Vagina (tissue), 2 donors: ENCODE measurements around the gene CLCN6. TPM values are rescaled to one million over a fixed set of nuclear protein-coding genes. Genes with fewer than 3 reads are reported as not detected.

Experiments used
- DNase-seq, 2 donors: peaks; one replicate each; pipeline ENCODE4 v3.0.0-alpha.2; 2017; ENCODE audit errors: extremely low spot score in 2 of 2
- H3K27ac ChIP-seq: fragments of 200-600 bp; sonication (generic); one replicate; pipeline ENCODE4 v1.5.1; 2019
- H3K27me3 ChIP-seq: fragments of 200-600 bp; sonication (generic); one replicate; pipeline ENCODE4 v1.5.1; 2019
- H3K36me3 ChIP-seq, 2 donors: fragments of 200-600 bp; sonication (generic); one replicate each; pipeline ENCODE4 v1.5.1; 2017 to 2019
- H3K4me1 ChIP-seq: fragments of 200-600 bp; sonication (generic); one replicate; pipeline ENCODE4 v1.5.1; 2019
- H3K4me3 ChIP-seq, 2 donors: fragments of 200-600 bp; sonication (generic); 1 replicate in 1 of 2; 2 replicates in 1 of 2; pipeline ENCODE4 v1.5.1; 2016 to 2019
- H3K9me3 ChIP-seq: fragments of 200-600 bp; sonication (generic); one replicate; pipeline ENCODE4 v1.5.1; 2019
- CTCF ChIP-seq, 3 experiments: fragments of 450-650 bp in 2 of 3; fragments of 200-600 bp in 1 of 3; sonication (generic) in 1 of 3; IDR thresholded peaks; one replicate each; pipeline ENCODE4 v1.5.1; 2017 to 2019; ENCODE audit warnings: antibody characterized with exemption in 3 of 3, mild to moderate bottlenecking in 2 of 3, moderate library complexity in 2 of 3
- POLR2A ChIP-seq, 2 donors: fragments of 450-650 bp; IDR thresholded peaks; one replicate each; pipeline ENCODE4 v1.6.1; 2017; ENCODE audit warnings: antibody characterized with exemption in 2 of 2, mild to moderate bottlenecking in 2 of 2, moderate library complexity in 2 of 2
- POLR2AphosphoS5 ChIP-seq, 2 donors: sonication (generic); formaldehyde crosslinking; IDR thresholded peaks; one replicate each; pipeline ENCODE4 v1.9.0; 2017; ENCODE audit warnings: antibody characterized with exemption in 2 of 2, mild to moderate bottlenecking in 2 of 2, low read depth in 1 of 2; ENCODE audit not compliant: insufficient read depth in 1 of 2
- intact Hi-C: fragments of 100-400 bp; cut with DNase I; formaldehyde crosslinking; loops from one replicate; pipeline ENCODE4 v1.15.1; 2023
- total RNA-seq: library from RNA; depleted of rRNA; stranded (reverse); fragments of >200 nt; gene quantifications from one replicate; pipeline ENCODE4 v1.2.3, GENCODE V29; 2016

Gene CLCN6
- total RNA-seq, 1 donor from 2014 or later = 19.2 TPM

DNA sequence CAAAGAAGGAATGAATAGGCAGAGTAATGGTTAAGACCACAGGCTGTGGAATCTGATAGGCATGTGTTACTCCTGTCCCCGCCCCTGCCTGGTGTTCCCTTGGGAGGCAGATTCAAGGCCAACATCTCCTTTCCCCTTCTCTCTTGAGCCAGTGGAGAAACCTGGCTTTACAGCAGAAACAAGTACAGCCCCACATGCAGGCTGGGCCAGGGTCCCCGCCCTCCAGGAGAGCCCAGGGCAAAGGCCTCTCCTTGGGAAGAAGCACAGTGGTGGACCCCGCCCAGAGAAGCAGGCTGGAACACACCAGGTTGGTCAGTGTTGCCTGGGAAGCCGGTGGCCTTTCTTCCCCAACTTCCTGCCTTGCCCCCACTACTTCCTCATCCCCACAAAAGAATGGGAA is 37.2 kb upstream of the CLCN6 start:
- Histone ChIP-seq H3K27me3 (no peaks in the 10 kb centered on the region), H3K36me3 (no peaks in the 10 kb centered on the region), H3K4me3 (no peak overlapping the region), H3K27ac (no peak overlapping the region), H3K4me1 (no peaks in the 10 kb centered on the region), H3K9me3 (no peaks in the 10 kb centered on the region)
- TF ChIP-seq CTCF (IDR thresholded peaks at IDR 0.05) (no peak), POLR2AphosphoS5 (IDR thresholded peaks at IDR 0.05; ENCODE audit: insufficient read depth in 1 of 2, low read depth in 1 of 2) (no peak), POLR2A (IDR thresholded peaks at IDR 0.05) (no peak)
- intact Hi-C loops = no loop called here
- no peak for DNase-seq

DNA sequence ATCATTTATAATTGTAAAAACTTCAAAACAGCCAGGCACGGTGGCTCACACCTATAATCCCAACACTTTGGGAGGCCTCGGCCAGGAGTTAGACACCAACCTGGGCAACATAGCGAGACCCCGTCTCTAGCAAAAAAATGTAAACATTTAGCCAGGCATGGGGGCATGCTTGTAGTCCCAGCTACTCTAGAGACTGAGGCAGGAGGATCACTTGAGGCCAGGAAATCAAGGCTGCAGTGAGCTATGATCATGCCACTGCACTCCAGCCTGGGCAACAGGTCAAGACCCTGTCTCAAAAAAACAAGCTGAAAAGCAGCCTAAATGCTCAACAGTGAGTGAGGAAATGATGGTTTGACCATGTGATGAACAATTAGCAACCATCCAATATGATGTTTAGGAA is 36.7 kb upstream of the CLCN6 start:
- Histone ChIP-seq H3K27ac (no peak overlapping the region), H3K27me3 (no peaks in the 10 kb centered on the region), H3K4me1 (no peaks in the 10 kb centered on the region), H3K4me3 (no peak overlapping the region), H3K36me3 (no peaks in the 10 kb centered on the region), H3K9me3 (no peaks in the 10 kb centered on the region)
- DNase-seq = no peak
- intact Hi-C loops = no loop called here
- TF ChIP-seq CTCF (IDR thresholded peaks at IDR 0.05) (no peak), POLR2AphosphoS5 (IDR thresholded peaks at IDR 0.05; ENCODE audit: insufficient read depth in 1 of 2, low read depth in 1 of 2) (no peak), POLR2A (IDR thresholded peaks at IDR 0.05) (no peak)

DNA sequence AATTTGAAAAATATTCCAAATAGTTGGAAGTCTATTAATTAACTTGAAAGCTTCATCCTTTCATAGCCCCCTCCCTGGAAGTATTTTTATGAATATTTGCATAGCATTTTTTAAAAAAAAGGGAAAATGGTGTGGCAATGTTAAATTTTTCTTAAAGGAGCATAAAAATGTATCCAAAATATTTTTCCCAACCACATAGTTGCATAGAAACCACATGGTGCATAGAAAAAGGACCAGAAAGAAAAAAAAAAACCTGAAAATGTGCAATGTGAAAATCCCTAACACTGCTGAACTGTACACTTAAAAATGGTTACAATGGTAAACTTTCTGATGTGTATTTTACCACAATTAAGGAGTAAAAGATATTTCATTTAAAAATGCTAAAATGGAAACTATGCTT is 36.0 kb upstream of the CLCN6 start:
- intact Hi-C loops = no loop called here
- H3K27me3 ChIP-seq = no peaks in the 10 kb centered on the region
- H3K27ac ChIP-seq = no peak overlapping the region
- H3K4me3 ChIP-seq = no peak overlapping the region
- no peaks in the 10 kb centered on the region for H3K9me3 ChIP-seq
- TF ChIP-seq POLR2AphosphoS5 (IDR thresholded peaks at IDR 0.05; ENCODE audit: insufficient read depth in 1 of 2, low read depth in 1 of 2) = no peak
- no peaks in the 10 kb centered on the region for H3K4me1 ChIP-seq
- no peaks in the 10 kb centered on the region for H3K36me3 ChIP-seq
- DNase-seq = no peak

GRCh38 chr1:11771481-11772043 is 34.4 kb upstream of the CLCN6 start:
- Histone ChIP-seq H3K4me1 (no peaks in the 10 kb centered on the region), H3K27ac (no peak overlapping the region), H3K36me3 (no peaks in the 10 kb centered on the region), H3K4me3 (no peak overlapping the region), H3K27me3 (no peaks in the 10 kb centered on the region), H3K9me3 (no peaks in the 10 kb centered on the region)
- no peak for TF ChIP-seq POLR2A (IDR thresholded peaks at IDR 0.05)
- no peak for TF ChIP-seq POLR2AphosphoS5 (IDR thresholded peaks at IDR 0.05; ENCODE audit: insufficient read depth in 1 of 2, low read depth in 1 of 2)
- TF ChIP-seq CTCF (IDR thresholded peaks at IDR 0.05) = no peak
- intact Hi-C loops = no loop called here
- DNase-seq = no peak

DNA sequence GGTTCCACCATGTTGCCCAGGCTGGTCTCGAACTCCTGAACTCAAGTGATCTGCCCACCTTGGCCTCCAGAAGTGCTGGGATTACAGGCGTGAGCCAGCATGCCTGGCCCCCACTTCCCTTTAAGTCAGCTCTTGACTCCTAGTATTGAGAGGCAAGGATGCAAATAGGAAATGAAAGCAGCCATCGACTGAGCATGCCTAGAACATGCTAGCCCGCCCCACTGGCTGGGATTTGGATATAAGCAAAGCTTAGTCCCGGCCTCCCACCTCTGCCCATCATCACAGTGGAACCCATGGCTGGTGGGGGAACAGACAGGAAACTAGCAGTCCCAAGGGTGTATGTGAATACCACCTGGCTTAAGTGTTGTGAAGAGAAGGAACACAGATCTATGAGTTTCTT is 33.5 kb upstream of the CLCN6 start:
- TF ChIP-seq POLR2A (IDR thresholded peaks at IDR 0.05) (no peak), POLR2AphosphoS5 (IDR thresholded peaks at IDR 0.05; ENCODE audit: insufficient read depth in 1 of 2, low read depth in 1 of 2) (no peak), CTCF (IDR thresholded peaks at IDR 0.05) (no peak)
- Histone ChIP-seq H3K27me3 (no peaks in the 10 kb centered on the region), H3K4me3 (no peak overlapping the region), H3K27ac (no peak overlapping the region), H3K36me3 (no peaks in the 10 kb centered on the region), H3K9me3 (no peaks in the 10 kb centered on the region), H3K4me1 (no peaks in the 10 kb centered on the region)
- DNase-seq = no peak
- intact Hi-C loops = no loop called here
